HepG2 (cell line): ENCODE measurements around the gene CCDC158. TPM values are rescaled to one million over a fixed set of nuclear protein-coding genes. Genes with fewer than 3 reads are reported as not detected.

Experiments
- ATAC-seq: fragments of 200-7000 bp; cut with Tn5 transposase; 3 replicates; pipeline ENCODE4 v1.9.1; 2020; ENCODE audit warnings: mild to moderate bottlenecking, moderate library complexity
- BruUV-seq: library from RNA; stranded (reverse); fragments of 400-500 nt; replicated peaks from 2 replicates; lab custom pipeline; 2021; lab: Mats Ljungman, UMichigan
- CTCF ChIA-PET: fragments of 300-600 bp; formaldehyde crosslinking; extraction: SDS; loops from one replicate; lab custom pipeline; 2021; ENCODE audit warnings: low total read pairs, inconsistent platforms, low intra/inter-chr PET ratio; lab: Yijun Ruan, JAX
- POLR2A ChIA-PET: fragments of 350-600 bp; sonication (Branson Sonifier 250); formaldehyde crosslinking; loops from one replicate; lab custom pipeline; 2020; ENCODE audit warnings: antibody characterized with exemption, inconsistent platforms; lab: Yijun Ruan, JAX
- DNase-seq: peaks from one replicate; pipeline ENCODE4 v3.0.0-alpha.2; 2015; ENCODE audit warnings: low spot score
- FAIRE-seq: peaks from 3 replicates; lab custom pipeline; 2011; peaks lifted over from hg19 to GRCh38; lab: Jason Lieb, UNC
- H2AFZ ChIP-seq: one replicate; pipeline ENCODE4 v1.6.1; 2011; ENCODE audit warnings: low read length, inconsistent platforms
- H3K27ac ChIP-seq: fragments of 300-600 bp; 3 replicates; pipeline ENCODE4 v1.8.0; 2011; ENCODE audit warnings: mixed run types, mild to moderate bottlenecking, mixed read lengths, low read length, inconsistent platforms; ENCODE audit not compliant: insufficient read depth; ENCODE audit errors: extremely low read length
- H3K27me3 ChIP-seq, 2 experiments: fragments of 200-600 bp in 1 of 2; 2 replicates in 1 of 2; 3 replicates in 1 of 2; pipeline versions ENCODE4 v1.6.0 to v1.8.0; 2011; ENCODE audit warnings: low read length in 2 of 2, mild to moderate bottlenecking in 2 of 2, moderate library complexity in 2 of 2, inconsistent platforms in 1 of 2; ENCODE audit not compliant: insufficient read depth in 2 of 2, control insufficient read depth in 1 of 2
- H3K36me3 ChIP-seq, 2 experiments: fragments of 200-600 bp in 1 of 2; replicated peaks in 1 of 2; 2 replicates in 1 of 2; 3 replicates in 1 of 2; pipeline versions ENCODE4 v1.5.1 to v1.8.0; 2011; ENCODE audit warnings: low read length in 2 of 2, inconsistent platforms in 1 of 2; ENCODE audit not compliant: insufficient read depth in 2 of 2, control insufficient read depth in 1 of 2
- H3K4me1 ChIP-seq: 2 replicates; pipeline ENCODE4 v1.5.1; 2012; ENCODE audit warnings: low read length, inconsistent platforms; ENCODE audit not compliant: insufficient read depth
- H3K4me2 ChIP-seq: 2 replicates; pipeline ENCODE4 v1.6.0; 2011; ENCODE audit warnings: low read depth, low read length, inconsistent platforms
- H3K4me3 ChIP-seq, 3 experiments: fragments of 200-600 bp in 1 of 3; sonication (generic), shearing (Covaris generic) in 1 of 3; replicated peaks in 1 of 3; 2 replicates each; pipeline ENCODE4 v1.5.1; 2011 to 2016; ENCODE audit warnings: low read length in 3 of 3, inconsistent platforms in 2 of 3, low read depth in 2 of 3, mild to moderate bottlenecking in 2 of 3, control low read depth in 1 of 3, mixed read lengths in 1 of 3; ENCODE audit not compliant: insufficient read depth in 1 of 3
- H3K79me2 ChIP-seq: one replicate; pipeline ENCODE4 v1.6.1; 2011; ENCODE audit warnings: low read length, inconsistent platforms; ENCODE audit not compliant: insufficient read depth
- H3K9ac ChIP-seq: 2 replicates; pipeline ENCODE4 v1.6.0; 2011; ENCODE audit warnings: mild to moderate bottlenecking, low read depth, low read length, inconsistent platforms; ENCODE audit not compliant: insufficient read depth
- H3K9me3 ChIP-seq: 2 replicates; pipeline ENCODE4 v1.5.1; 2012; ENCODE audit warnings: mild to moderate bottlenecking, low read length
- H4K20me1 ChIP-seq: 2 replicates; pipeline ENCODE4 v1.6.0; 2011; ENCODE audit warnings: inconsistent platforms, mild to moderate bottlenecking, low read length, moderate library complexity; ENCODE audit not compliant: insufficient read depth
- CENPX ChIP-seq: sonication (generic); formaldehyde crosslinking; IDR thresholded peaks from 2 replicates; pipeline ENCODE4 v1.9.0; 2021; ENCODE audit warnings: mild to moderate bottlenecking, missing genetic modification reagents, moderate library complexity
- DNMT1 ChIP-seq: sonication (generic); formaldehyde crosslinking; IDR thresholded peaks from 2 replicates; pipeline ENCODE4 v1.5.1; 2020; ENCODE audit warnings: mild to moderate bottlenecking, missing genetic modification reagents
- GATA4 ChIP-seq: sonication (generic); IDR thresholded peaks from 2 replicates; pipeline ENCODE4 v1.6.1; 2016; ENCODE audit warnings: antibody characterized with exemption, low read depth, borderline replicate concordance
- MBNL3 ChIP-seq: fragments of 250-450 bp; sonication (Bioruptor Pico); conservative IDR thresholded peaks from 2 replicates; pipeline ENCODE4 v1.8.0; 2022; ENCODE audit warnings: mild to moderate bottlenecking, inconsistent platforms
- MIER2 ChIP-seq: IDR thresholded peaks from 2 replicates; pipeline ENCODE4 v1.6.1; 2016; ENCODE audit warnings: missing biosample characterization, missing genetic modification reagents
- POLR2AphosphoS5 ChIP-seq: IDR thresholded peaks from 2 replicates; pipeline ENCODE4 v1.6.1; 2012; ENCODE audit warnings: low read depth, low read length
- ZNF253 ChIP-seq: sonication (generic); formaldehyde crosslinking; IDR thresholded peaks from 2 replicates; pipeline ENCODE4 v1.8.0; 2022; ENCODE audit warnings: mild to moderate bottlenecking, missing genetic modification reagents, borderline replicate concordance
- WGBS: methylation state at CpG from one replicate; pipeline ENCODE4 v1.1.6; 2017; ENCODE audit warnings: low lambda C conversion rate; 5-methylcytosine and 5-hydroxymethylcytosine counted together
- in situ Hi-C: cut with HindIII; loops from 2 replicates; pipeline ENCODE4 v1.10.0; 2017; ENCODE audit warnings: low pct_unique_long_range_greater_than_20kb; ENCODE audit not compliant: extremely low pct_ligation_motif_present
- intact Hi-C: fragments of 100-400 bp; cut with micrococcal nuclease; formaldehyde crosslinking; loops from one replicate; pipeline ENCODE4 v1.10.0; 2022; ENCODE audit not compliant: unreplicated experiment
- polyA plus RNA-seq, 8 experiments: library from polyadenylated mRNA; depleted of rRNA in 3 of 8; stranded (reverse) in 7 of 8; unstranded in 1 of 8; fragments of >200 nt; fragmentation: Illumina TruSeq in 4 of 8; extraction: Trizol in 4 of 8; gene quantifications; 2 replicates each; pipeline versions ENCODE4 v1.2.1 to v1.2.3, GENCODE V29; 2011 to 2016; ENCODE audit warnings: low read depth in 4 of 8, missing spikeins in 1 of 8, mixed read lengths in 1 of 8; ENCODE audit not compliant: insufficient read depth in 1 of 8
- total RNA-seq, 5 experiments: library from RNA; depleted of rRNA; stranded (reverse); fragments of >200 nt; fragmentation: Illumina TruSeq; extraction: Trizol; gene quantifications; 2 replicates each; pipeline ENCODE4 v1.2.3, GENCODE V29; 2016; ENCODE audit warnings: low read depth in 1 of 5
- TF ChIP-seq, protein P1 (sequence below): sonication (generic); formaldehyde crosslinking; IDR thresholded peaks from 2 replicates; pipeline ENCODE4 v1.8.0; 2022; ENCODE audit warnings: mild to moderate bottlenecking, missing genetic modification reagents, moderate library complexity
- TF ChIP-seq, protein P2 (sequence below): sonication (generic); formaldehyde crosslinking; IDR thresholded peaks from 2 replicates; pipeline ENCODE4 v1.4.0; 2020; ENCODE audit warnings: missing genetic modification reagents, borderline replicate concordance
- TF ChIP-seq, protein P3 (sequence below): sonication (generic); formaldehyde crosslinking; IDR thresholded peaks from 2 replicates; pipeline ENCODE4 v1.5.0; 2020; ENCODE audit warnings: missing genetic modification reagents

Gene CCDC158
- total and polyA plus RNA-seq, 2 of the 13 experiments (the other 11 are each of a cell fraction or from before 2014, with no cell fraction given) = not detected

DNA sequence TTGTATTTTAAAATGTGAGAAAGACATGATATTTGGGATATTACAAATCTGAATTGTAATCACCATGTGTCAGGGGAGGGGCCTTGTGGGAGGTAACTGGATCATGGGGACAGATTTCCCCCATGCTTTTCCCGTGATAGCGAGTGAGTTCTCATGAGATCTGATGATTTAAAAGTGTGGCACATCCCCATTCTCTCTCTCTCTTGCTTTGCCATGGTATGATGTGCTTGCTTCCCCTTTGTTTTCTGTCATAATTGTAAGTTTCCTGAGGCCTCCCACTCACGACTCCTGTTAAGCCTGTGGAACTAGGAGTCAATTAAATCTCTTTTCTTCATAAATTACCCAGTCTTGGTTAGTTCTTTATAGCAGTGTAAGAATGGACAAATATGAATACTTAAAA, 39.0 kb downstream of the CCDC158 start:
- no peak for TF ChIP-seq CENPX (CRISPR knock-in tag)
- TF ChIP-seq POLR2AphosphoS5 = no peak
- no peak for TF ChIP-seq ZNF253 (CRISPR knock-in tag)
- TF ChIP-seq MBNL3 (CRISPR knock-in tag) = no peak
- no peak for TF ChIP-seq GATA4
- TF ChIP-seq, protein P1, sequence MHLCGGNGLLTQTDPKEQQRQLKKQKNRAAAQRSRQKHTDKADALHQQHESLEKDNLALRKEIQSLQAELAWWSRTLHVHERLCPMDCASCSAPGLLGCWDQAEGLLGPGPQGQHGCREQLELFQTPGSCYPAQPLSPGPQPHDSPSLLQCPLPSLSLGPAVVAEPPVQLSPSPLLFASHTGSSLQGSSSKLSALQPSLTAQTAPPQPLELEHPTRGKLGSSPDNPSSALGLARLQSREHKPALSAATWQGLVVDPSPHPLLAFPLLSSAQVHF (CRISPR knock-in tag) = no peak
- TF ChIP-seq, protein P2, sequence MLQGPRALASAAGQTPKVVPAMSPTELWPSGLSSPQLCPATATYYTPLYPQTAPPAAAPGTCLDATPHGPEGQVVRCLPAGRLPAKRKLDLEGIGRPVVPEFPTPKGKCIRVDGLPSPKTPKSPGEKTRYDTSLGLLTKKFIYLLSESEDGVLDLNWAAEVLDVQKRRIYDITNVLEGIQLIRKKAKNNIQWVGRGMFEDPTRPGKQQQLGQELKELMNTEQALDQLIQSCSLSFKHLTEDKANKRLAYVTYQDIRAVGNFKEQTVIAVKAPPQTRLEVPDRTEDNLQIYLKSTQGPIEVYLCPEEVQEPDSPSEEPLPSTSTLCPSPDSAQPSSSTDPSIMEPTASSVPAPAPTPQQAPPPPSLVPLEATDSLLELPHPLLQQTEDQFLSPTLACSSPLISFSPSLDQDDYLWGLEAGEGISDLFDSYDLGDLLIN (CRISPR knock-in tag) = no peak
- TF ChIP-seq, protein P3, sequence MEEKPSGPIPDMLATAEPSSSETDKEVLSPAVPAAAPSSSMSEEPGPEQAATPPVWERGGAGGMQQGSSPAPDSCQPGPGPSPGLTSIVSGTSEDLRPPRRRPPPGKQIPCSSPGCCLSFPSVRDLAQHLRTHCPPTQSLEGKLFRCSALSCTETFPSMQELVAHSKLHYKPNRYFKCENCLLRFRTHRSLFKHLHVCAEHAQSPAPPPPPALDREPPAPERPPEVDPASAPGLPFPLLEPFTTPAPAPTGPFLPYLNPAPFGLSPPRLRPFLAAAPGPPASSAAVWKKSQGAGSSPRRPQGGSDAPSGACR (CRISPR knock-in tag) = no peak
- TF ChIP-seq DNMT1 = no peak
- no peak for TF ChIP-seq MIER2 (CRISPR knock-in tag)
- TF ChIP-seq, all 625 proteins: peak for 0
- H3K9me3 ChIP-seq = no peaks in the 10 kb centered on the region
- H3K27ac ChIP-seq = no peak overlapping the region
- H2AFZ ChIP-seq = no peak overlapping the region
- H3K4me2 ChIP-seq = no peak overlapping the region
- no peaks in the 10 kb centered on the region for H3K27me3 ChIP-seq
- no TSS peak for BruUV-seq
- no peak for ATAC-seq
- no peak for FAIRE-seq
- H3K9ac ChIP-seq = no peak overlapping the region
- H3K79me2 ChIP-seq = no peaks in the 10 kb centered on the region
- ChIA-PET POLR2A (no interaction called here), CTCF (no interaction called here)
- in situ Hi-C loops (no loop called here), intact Hi-C loops (no loop called here)
- no peak for DNase-seq
- peaks cover 20% of the 10 kb centered on the region for H3K4me1 ChIP-seq
- H4K20me1 ChIP-seq = no peaks in the 10 kb centered on the region
- H3K4me3 ChIP-seq = no peak overlapping the region
- WGBS = 63% methylated on average over 3 of the region's 3 CpGs
- H3K36me3 ChIP-seq = no peaks in the 10 kb centered on the region
